Measurements from ENCODE around the gene FNDC3B. TPM values are rescaled to one million over a fixed set of nuclear protein-coding genes. Genes with fewer than 3 reads are reported as not detected.

Gene FNDC3B
- total and polyA plus RNA-seq, 4 donors = 23.3 to 74.2 (median 32.9) TPM

GRCh38 chr3:172227340-172228035 is 188.1 kb downstream of the FNDC3B start (continued):
- TF ChIP-seq CTCF (IDR thresholded peaks at IDR 0.05; ENCODE audit: low read depth, low read length, missing input control) (no peak), ATF3 (IDR thresholded peaks at IDR 0.05) (no peak)

GRCh38 chr3:172228036-172228415 is 188.6 kb downstream of the FNDC3B start:
- H3K9me3 ChIP-seq (ENCODE audit: control insufficient read depth in 4 of 4, low read length in 3 of 4) = no peaks in the 10 kb centered on the region
- H3K36me3 ChIP-seq (ENCODE audit: control insufficient read depth in 4 of 4, insufficient read depth in 3 of 4, low read depth in 1 of 4, low read length in 3 of 4) = peaks cover 5 to 13% (median 7%) of the 10 kb centered on the region in 4 donors
- H3K27ac ChIP-seq (ENCODE audit: low read depth in 1 of 2, low read length in 2 of 2) = no peak overlapping the region
- WGBS = 91% methylated on average over 2 of the region's 2 CpGs
- no peak overlapping the region for H3K9ac ChIP-seq (ENCODE audit: low read depth in 1 of 2, low read length in 2 of 2)
- no peaks in the 10 kb centered on the region for H3K27me3 ChIP-seq (ENCODE audit: control insufficient read depth in 4 of 4, insufficient read depth in 4 of 4, low read length in 3 of 4)
- peaks cover 0 to 12% (median 5%) of the 10 kb centered on the region in 4 donors for H3K4me1 ChIP-seq (ENCODE audit: control insufficient read depth in 4 of 4, insufficient read depth in 4 of 4, low read length in 3 of 4)
- H3K4me3 ChIP-seq (ENCODE audit: low read depth in 1 of 3, low read length in 3 of 3) = no peak overlapping the region
- no peak for TF ChIP-seq GABPA (IDR thresholded peaks at IDR 0.05 in 1 of 2, conservative IDR thresholded peaks at IDR 0.05 in 1 of 2)
- no peak for TF ChIP-seq CTCF (IDR thresholded peaks at IDR 0.05; ENCODE audit: low read depth, low read length, missing input control)
- TF ChIP-seq MAX (IDR thresholded peaks at IDR 0.05) = no peak
- TF ChIP-seq RXRA (IDR thresholded peaks at IDR 0.05) = no peak
- TF ChIP-seq NR2F2 (IDR thresholded peaks at IDR 0.05) = no peak
- TF ChIP-seq REST (IDR thresholded peaks at IDR 0.05) = no peak
- no peak for TF ChIP-seq RAD21 (IDR thresholded peaks at IDR 0.05)
- no peak for TF ChIP-seq ZBTB33 (IDR thresholded peaks at IDR 0.05)
- TF ChIP-seq FOXA2 (IDR thresholded peaks at IDR 0.05) = no peak
- no peak for TF ChIP-seq HNF4G (IDR thresholded peaks at IDR 0.05)
- TF ChIP-seq YY1 (IDR thresholded peaks at IDR 0.05) = no peak
- DNase-seq (ENCODE audit: low spot score) = no peak

Measured in liver (tissue), 9 donors.